PFSK-1 (cell line): ENCODE data around the gene BOC.

Source experiments
- FOXP2 ChIP-seq: optimal IDR thresholded peaks from 2 replicates; pipeline ENCODE3; 2011; ENCODE audit warnings: borderline replicate concordance, control low read depth, inconsistent platforms; ENCODE audit not compliant: insufficient read depth; ENCODE audit errors: extremely low read length, extremely low read depth
- POLR2AphosphoS5 ChIP-seq: IDR thresholded peaks from 2 replicates; pipeline ENCODE4 v1.6.1; 2012; ENCODE audit warnings: low read depth, mild to moderate bottlenecking, control low read depth, low read length, moderate library complexity
- SIN3A ChIP-seq: IDR thresholded peaks from 2 replicates; pipeline ENCODE4 v1.6.1; 2012; ENCODE audit warnings: mild to moderate bottlenecking, low read length, moderate library complexity, borderline replicate concordance; ENCODE audit not compliant: insufficient read depth
- TAF1 ChIP-seq: IDR thresholded peaks from 2 replicates; pipeline ENCODE4 v1.6.1; 2012; ENCODE audit warnings: low read length, control low read depth, borderline replicate concordance; ENCODE audit not compliant: insufficient read depth
- TF ChIP-seq, protein P1 (sequence below), 2 experiments: IDR thresholded peaks; 2 replicates each; pipeline versions ENCODE4 v1.6.1 to v1.8.0; 2011 to 2012; ENCODE audit warnings: low read depth in 2 of 2, low read length in 2 of 2, control low read depth in 1 of 2, inconsistent platforms in 1 of 2, mild to moderate bottlenecking in 1 of 2, moderate library complexity in 1 of 2; ENCODE audit not compliant: insufficient read depth in 1 of 2

The BOC gene

DNA sequence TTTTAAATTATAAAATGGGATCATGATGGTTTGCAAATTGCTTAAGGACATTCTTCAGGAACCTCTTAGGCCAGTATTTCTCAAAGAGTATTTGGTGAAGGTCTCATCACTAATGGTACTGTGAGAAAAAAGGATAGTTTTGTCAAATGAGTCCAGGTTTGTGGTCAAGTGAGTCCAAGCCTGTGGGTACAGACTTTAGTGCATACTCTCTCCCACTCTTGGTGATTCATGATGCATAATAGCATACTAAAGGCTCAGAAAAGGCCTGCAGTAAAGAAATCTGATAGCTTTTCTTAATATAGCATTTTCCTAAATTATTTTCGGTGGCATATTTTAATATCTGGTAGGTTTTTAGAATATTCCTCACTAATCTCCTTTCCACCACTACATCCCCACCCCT lies 20.0 kb downstream of the BOC start:
- no peak for TF ChIP-seq TAF1
- TF ChIP-seq SIN3A, result no peak
- no peak for TF ChIP-seq FOXP2
- TF ChIP-seq, protein P1, sequence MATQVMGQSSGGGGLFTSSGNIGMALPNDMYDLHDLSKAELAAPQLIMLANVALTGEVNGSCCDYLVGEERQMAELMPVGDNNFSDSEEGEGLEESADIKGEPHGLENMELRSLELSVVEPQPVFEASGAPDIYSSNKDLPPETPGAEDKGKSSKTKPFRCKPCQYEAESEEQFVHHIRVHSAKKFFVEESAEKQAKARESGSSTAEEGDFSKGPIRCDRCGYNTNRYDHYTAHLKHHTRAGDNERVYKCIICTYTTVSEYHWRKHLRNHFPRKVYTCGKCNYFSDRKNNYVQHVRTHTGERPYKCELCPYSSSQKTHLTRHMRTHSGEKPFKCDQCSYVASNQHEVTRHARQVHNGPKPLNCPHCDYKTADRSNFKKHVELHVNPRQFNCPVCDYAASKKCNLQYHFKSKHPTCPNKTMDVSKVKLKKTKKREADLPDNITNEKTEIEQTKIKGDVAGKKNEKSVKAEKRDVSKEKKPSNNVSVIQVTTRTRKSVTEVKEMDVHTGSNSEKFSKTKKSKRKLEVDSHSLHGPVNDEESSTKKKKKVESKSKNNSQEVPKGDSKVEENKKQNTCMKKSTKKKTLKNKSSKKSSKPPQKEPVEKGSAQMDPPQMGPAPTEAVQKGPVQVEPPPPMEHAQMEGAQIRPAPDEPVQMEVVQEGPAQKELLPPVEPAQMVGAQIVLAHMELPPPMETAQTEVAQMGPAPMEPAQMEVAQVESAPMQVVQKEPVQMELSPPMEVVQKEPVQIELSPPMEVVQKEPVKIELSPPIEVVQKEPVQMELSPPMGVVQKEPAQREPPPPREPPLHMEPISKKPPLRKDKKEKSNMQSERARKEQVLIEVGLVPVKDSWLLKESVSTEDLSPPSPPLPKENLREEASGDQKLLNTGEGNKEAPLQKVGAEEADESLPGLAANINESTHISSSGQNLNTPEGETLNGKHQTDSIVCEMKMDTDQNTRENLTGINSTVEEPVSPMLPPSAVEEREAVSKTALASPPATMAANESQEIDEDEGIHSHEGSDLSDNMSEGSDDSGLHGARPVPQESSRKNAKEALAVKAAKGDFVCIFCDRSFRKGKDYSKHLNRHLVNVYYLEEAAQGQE (IDR thresholded peaks at IDR 0.05; ENCODE audit: insufficient read depth in 1 of 2, low read depth in 2 of 2, low read length in 2 of 2), result no peak
- no peak for TF ChIP-seq POLR2AphosphoS5

DNA sequence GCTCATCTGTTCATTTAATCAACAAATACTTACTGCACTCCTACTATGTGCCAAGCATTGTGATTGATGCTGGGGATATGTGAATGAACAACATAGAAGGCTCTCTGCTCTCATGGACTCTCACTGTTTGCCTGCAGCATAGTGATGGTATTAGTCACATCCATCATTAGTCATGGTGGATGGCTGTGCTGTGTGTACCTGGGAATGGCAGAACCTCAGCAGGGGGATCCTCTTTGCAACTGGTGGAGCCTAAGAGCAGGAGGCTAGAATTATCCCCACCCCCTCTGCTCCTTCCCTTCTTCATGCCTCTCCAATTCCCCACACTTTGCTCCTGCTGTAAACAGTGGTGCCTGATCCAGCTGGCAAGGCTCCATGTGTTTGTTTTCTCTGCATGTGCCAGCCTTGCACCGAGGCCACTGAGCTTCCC lies 20.5 kb downstream of the BOC start:
- TF ChIP-seq POLR2AphosphoS5 (no peak), FOXP2 (no peak), TAF1 (no peak)
- TF ChIP-seq, protein P1 (IDR thresholded peaks at IDR 0.05; ENCODE audit: insufficient read depth in 1 of 2, low read depth in 2 of 2, low read length in 2 of 2), result no peak

GRCh38 chr3:113232342-113232741 lies 21.0 kb downstream of the BOC start:
- TF ChIP-seq, protein P1 (IDR thresholded peaks at IDR 0.05; ENCODE audit: insufficient read depth in 1 of 2, low read depth in 2 of 2, low read length in 2 of 2), result no peak

DNA sequence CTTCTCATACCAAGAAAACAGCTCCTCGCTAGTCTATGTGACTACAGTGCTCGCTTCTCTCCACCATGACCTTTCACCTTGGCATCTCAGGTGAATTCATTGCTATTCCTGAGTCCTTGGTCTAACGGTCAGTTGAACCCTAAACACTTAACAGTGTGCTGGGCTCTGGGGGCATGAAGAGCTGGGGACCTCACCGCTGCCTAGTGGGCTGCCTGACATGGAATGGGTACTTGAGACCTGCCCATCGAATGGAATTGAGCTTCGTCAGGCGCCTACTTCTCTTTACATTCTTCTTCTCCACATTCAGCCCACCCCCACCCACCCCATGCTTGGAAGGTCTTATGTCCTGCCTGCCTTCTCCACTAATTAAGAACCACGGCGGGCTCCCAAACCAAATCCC lies 22.1 kb downstream of the BOC start:
- TF ChIP-seq POLR2AphosphoS5 (no peak), SIN3A (no peak), TAF1 (no peak), FOXP2 (no peak)
- TF ChIP-seq, protein P1 (IDR thresholded peaks at IDR 0.05; ENCODE audit: insufficient read depth in 1 of 2, low read depth in 2 of 2, low read length in 2 of 2), result no peak

GRCh38 chr3:113234028-113234427 lies 22.7 kb downstream of the BOC start:
- TF ChIP-seq, protein P1 (IDR thresholded peaks at IDR 0.05; ENCODE audit: insufficient read depth in 1 of 2, low read depth in 2 of 2, low read length in 2 of 2), result no peak
- TF ChIP-seq TAF1 (no peak), FOXP2 (no peak), POLR2AphosphoS5 (no peak), SIN3A (no peak)
